NAMALWA (cell line): ENCODE data around the gene TRIM2.
A peak's percentile ranks its signal among the peaks of the same experiment; 100 is the strongest.
"Not testable (repeated sequence)": the region's sequence is repeated elsewhere in the genome, so short reads cannot be mapped to it uniquely, and the experiment has no call there.

Experiments used
- DNase-seq: peaks from one replicate; pipeline ENCODE4 v3.0.0-alpha.2; 2015; ENCODE audit warnings: low spot score

The TRIM2 gene

DNA sequence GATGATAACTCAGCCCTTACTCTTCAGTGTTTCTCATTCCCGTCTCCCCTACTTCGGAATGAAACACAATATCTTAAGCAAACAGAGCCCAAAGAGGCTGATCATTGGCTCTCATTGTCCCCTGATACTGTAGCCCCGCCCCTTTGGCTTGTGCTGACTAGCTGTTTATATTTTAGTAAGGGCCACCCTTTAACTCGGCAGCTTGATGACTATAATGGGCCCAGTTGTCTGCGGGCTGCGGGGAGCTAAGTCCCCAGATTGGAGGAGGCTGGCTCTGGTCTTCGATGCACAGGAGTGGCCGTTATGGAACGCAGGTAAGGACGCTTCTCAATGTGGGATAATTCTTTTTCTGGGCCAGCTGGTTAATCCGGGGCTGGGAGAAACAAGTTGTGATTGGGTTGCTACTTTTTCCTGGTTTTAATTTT is at the start of gene TRIM2:
Gene TRIM2, plus strand, starts transcription at position 197 of the 425 bp plus-strand sequence. Its CDS starts 88 bp downstream, at position 285.
- peak; percentile 37 for DNase-seq

DNA sequence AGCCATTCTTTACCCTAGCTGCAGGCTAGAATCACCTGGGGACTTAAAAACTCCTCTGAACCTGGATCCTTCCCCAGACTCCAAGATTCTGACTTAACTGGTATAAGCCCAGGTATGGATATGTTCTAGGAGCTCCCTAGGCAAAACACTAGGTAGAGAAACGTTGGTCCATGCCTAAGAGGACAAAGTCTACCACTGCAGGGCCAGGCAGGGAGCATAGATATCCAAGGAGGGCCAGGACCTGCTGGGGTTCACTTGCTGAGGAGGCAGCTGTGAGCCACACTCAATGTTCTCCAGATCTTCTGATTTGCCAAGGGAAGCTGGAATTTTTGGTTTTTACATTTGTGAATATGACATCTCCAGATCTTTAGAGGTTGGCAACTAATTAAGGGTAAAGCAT is 48.6 kb upstream of the TRIM2 start:
- no peak for DNase-seq

DNA sequence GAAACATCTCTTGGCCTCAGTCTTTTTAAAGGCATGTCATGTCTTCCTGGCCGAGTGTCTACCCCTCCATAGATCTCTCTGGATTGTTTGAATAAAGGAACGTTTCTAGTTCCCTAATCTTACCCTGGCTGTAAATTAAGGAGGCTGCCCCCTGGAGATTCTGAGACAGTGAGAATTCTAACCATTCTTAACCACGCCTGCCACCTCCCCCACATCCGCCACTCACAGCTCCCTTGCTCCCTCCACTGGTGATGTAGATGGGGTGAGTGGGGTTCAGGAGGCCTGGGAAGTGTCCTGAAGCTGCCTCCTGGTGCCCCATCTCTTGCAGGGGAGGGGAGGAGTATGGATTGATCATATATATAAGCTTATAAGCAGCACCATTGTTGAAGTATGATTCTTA is 48.0 kb upstream of the TRIM2 start:
- DNase-seq, result peak; percentile 61

DNA sequence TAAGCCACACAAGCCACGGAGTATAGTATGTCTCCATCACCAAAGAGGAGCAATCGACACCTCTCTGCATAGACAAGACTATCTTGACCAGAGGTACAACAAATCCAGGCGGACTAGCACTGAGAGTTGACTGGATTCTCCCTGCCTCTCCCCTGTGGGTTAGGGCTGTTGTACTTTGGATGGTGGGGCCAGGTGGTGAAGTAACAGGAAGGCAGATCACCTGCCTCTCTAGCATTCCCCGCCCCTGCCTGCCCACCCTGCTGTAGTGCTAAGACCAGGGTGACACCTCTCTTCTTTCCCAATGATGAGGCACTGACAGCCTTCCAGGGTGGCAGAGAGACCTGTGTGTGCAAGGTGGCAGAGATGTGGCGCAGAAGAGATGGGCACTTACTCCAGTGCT is 47.5 kb upstream of the TRIM2 start:
- DNase-seq, result no peak

DNA sequence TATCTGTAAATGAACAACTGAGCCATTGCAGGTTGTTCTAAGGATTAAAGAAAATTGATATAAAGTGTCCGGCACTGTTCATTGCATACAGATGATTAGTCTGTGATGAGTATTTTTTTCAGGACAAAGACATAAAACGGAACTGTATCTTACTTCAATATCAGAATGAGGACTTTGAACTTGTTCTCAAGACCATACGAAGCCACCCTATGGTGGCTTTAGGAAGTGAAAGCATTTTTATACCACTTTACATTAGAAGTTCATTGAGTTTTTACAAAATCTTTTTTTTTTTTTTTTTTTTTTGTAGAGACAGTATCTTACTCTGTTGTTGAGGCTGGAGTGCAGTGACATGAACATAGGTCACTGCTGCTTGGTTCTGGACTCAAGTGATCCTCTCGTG is 45.2 kb upstream of the TRIM2 start:
- peak; percentile 66 for DNase-seq

DNA sequence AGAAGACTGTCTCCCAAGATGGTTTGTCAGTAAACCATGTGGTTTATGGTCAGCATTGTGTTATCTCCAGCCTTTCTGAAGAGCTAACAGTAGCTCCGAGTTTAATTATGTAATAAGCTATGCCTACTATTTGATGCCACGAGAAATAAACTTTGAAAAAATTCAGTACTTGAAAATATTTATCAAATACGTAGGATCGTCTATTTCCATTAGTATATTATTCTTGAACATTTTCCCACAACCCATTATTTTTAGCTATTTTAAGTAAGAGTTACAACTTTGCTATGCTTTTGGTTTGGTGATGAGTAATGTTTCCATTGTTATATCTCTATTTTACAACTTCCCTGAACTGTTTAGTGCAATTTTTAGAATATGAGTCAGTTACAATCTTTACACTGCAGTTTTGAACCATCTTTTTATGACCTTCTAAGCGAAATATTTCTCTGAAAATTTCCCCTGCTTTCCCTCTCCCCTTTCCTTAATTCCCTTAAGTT is 44.5 kb upstream of the TRIM2 start:
- no peak for DNase-seq

DNA sequence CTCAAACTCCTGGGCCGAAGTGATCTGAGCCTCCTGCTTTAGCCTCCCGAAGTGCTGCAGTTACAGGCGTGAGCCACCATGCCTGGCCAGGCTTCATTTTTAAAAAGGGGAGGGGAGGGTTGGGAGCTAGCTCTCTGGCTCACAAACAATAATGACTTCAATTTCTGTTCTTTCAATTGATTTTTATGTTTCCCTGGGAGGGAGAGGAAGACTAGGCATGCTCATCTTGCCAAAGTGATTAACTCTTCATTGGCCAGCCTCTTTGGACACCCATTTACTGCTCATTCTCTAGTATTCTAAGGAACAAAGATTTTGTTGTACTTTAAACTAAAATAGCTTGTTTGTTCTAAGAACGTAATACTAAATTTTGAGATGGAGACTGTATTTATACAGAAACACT is 43.4 kb upstream of the TRIM2 start:
- DNase-seq, result no peak

DNA sequence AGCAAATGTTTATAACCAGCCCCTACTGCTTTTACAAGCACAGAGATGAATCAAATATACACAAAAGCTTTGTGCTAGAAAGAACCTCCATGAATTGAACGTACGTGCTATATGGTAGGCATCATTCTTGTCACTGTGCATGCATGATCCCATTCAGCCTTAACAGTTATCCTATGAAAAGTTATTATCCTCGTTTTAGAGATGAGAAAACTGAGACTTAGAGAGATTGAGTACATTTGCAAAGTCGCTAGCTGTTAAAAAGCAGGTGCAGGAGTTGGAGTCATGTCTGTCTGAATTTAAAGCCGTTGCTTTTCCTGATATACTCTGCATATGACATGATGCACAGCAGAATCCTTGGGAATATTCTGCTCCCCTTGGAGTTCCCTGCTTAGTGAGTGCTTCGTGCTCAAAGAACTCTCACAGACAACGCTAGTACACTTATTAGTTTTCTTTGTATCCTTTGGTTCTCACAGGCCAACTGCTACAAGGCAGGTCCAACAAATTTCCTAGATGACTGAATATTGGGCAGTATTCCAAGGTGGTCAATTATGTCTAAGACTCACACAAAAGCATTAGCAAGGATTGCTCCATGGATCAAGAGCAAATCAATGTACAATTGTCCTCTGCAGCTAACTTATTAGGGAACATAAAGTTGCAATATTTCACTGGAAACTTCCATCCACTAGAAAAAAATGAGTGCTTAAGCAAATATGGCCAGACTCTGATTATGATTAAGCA is 42.8 kb upstream of the TRIM2 start:
- no peak for DNase-seq

DNA sequence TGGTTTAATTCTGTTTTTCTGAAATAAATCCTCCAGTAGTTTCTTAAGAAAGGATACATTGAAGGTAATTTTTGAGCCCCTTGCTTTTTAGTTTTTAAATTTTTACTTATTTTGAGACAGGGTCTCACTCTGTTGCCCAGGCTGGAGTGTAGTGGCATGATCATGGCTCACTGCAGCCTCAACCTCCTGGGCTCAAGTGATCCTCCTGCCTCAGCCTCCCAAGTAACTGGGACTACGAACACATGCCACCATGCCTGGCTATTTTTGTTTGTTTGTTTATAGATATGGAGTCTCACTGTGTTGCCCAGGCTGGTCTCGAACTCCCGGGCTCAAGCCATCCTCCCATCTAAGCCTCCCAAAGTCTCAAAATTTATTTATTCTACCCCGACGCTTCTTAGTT is 39.0 kb upstream of the TRIM2 start:
- not testable (repeated sequence) for DNase-seq

DNA sequence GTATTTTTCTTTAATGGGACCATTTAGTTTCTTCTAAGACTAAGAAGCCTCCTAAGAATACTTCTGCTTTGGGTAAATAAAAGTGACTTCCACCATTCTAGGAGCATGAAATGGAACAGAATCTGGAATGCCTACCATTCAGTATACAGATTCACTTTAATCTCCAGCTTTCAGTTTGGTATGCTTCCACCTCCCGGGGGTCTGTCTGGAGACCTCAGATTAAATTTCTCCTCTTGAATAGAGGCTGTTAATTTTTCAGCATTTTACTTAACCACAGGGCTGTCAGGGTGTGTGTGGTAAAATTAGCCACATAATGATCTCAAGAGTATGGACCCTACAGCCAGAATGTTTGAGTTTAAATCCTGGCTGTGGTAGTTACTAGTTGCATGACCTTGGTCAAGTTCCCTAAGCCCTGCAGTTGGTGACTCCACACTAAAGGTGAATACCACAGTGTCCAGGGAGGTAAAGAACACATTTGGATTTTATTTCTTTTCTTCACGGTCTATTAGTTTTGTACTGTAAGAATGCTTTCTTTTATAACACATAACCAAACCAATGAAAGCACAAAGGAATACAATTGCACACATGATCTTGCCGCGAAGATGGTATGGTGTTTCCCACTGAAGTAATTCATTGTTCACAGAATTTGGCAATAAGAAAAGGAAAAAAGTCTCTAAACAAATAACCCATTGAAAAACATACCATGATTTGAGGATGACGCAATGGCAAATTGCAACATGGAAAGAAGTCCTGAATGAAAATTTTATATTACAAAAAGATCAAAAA is 37.3 kb upstream of the TRIM2 start:
- no peak for DNase-seq

DNA sequence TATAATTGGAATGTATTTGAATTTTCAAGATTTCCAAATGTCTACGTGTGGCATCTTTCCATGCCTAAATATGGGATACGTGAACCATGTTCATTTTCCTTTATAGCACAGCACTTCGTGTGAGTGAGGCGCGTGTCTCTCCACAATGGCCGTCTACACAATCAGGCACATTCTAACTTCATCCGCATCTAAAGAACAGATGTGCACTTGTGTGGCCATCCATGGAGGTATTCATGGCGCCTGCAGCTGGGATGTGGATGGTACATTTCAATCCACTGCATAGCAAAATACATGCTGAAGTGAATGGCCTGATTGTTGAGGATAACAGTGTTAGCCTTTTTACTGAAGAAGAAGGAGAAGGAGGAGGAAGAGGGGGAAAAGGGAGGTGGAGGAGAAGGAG is 34.5 kb upstream of the TRIM2 start:
- DNase-seq, result no peak

DNA sequence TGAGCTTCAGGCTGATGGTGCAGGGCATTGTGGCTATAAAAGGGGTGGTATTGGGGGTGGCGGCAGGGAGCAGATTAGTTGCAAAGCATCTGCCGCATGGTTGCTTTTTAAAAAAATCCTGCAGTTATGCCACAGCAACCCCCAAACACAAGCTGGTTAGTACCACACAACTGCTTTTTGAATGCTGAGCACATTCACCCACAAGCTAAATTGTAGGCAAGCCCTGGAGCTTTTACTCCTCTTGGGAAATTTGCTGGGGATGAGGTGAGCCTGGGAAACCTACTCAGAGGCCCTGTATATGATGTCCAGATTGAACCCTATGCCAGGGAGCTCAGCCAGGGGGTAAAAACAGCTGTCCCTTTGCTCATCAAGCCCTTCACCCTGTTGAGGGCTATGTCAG is 33.8 kb upstream of the TRIM2 start:
- no peak for DNase-seq

DNA sequence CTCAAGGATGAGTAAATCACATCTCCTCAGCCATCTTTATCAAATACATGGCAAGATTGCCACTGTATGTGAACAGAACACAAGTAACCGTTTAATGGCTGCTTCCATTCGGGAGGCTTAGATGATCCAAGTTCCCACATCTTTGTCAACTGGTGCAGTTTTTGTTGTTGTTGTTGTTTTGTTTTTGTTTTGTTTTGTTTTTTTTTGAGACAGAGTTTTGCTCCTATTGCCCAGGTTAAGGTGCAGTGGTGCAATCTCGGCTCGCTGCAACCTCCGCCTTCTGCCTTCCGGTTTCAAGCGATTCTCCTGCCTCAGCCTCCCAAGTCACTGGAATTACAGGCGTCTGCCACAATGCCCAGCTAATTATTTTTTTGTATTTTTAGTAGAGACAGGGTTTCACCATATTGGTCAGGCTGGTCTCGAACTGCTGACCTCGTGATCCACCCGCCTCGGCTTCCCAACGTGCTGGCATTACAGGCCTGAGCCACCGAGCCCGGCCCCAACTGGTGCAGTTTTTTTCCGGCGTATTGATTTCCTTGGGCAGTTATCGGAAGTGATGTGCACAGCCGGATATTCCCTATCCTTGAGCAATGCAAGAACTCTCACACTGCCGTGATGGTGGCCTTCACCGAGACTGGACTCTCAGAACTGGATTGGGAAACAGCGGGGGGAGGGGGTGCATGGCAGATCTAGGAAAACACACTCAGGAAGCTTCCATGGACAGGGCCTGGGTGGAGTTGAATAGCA is 29.2 kb upstream of the TRIM2 start:
- DNase-seq, result no peak

DNA sequence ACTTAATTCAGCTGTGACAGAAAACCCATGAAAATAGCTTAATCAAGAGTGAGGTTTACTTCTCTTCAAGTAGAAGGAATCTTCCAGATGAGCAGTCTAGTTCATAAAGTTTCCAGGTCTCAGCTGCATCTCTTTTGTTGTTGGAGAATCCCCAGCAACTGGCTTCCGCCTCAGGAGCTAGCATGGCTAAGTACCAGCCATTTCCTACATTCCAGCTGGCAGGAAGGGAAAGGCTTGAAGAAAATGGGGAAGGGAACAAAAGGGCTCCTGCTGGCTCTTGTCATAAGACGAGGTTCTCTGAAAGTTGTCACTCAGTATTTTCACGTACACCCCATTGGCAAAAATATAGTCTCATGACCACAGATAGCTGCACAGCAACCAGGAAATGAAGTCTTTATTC is 27.3 kb upstream of the TRIM2 start:
- no peak for DNase-seq

DNA sequence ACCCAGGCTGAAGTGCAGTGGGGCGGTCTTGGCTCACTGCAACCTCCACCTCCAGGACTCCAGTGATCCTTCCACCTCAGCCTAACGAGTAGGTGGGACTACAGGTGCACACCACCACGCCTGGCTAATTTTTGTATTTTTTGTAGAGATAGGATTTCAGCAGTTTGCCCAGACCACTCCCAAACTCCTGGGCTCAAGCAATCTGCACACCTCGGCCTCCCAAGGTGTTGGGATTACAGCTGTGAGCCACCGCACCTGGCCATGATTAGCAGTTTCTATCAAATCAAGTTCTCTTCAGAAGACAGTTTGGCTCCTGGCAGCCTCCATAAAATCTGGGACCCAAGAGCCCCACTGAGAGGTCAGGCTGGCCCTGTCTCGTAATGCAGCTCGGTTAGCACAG is 26.4 kb upstream of the TRIM2 start:
- no peak for DNase-seq

DNA sequence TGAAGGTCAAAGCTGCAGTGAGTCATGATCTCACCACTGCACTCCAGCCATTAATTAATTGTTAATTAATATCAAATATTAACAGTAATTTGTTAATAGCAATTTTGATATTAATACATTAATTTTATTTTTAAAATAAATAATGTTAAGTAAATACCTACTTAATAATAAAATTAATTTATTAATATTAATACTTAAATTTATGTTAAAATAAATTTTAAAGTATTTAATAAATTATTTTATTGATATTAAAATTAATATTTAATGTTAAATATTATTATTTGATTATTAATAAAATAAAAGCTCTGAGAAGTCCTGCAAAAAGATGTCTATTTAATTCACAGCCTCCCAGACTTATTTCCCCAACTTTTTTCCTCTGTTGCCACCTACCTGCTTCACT is 25.1 kb upstream of the TRIM2 start:
- no peak for DNase-seq

DNA sequence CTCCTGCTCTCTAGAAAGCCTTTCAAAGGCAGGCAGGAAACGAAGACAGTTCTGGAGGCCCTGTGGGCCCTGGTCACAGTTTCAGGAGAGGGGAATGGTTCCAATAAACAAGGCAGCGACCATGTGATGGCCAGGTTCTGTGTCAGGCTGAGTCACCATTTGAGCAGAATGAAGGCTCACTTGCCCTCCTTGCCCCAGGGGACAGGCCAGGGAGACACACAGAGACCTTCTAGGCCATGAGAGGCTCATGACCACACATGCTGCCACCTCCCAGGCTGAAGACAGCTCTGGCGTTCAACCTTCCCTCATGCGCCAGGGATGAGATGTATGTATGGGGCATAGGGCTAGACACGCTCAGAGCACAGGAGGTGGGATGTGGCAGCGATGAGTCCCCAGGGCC is 22.9 kb upstream of the TRIM2 start:
- no peak for DNase-seq

DNA sequence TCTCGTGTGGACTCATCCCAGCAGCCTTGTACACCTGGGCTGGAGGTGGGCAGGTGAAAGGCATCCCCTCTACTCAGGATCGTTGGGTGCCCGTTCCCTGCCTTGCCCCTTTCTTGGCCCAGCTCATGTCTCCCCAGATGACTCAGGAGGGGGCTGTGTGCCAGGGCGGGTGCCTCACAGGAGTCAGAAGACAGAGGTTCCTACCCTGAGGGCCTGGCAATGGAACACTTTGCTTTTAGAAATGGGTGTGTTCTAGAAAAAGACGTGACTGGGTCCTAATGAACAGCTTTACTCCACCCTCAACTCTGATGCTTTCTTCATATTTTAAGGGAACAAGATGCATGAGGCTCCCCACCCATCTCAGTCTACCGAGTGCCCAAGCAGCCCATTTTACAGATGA is 22.5 kb upstream of the TRIM2 start:
- no peak for DNase-seq

DNA sequence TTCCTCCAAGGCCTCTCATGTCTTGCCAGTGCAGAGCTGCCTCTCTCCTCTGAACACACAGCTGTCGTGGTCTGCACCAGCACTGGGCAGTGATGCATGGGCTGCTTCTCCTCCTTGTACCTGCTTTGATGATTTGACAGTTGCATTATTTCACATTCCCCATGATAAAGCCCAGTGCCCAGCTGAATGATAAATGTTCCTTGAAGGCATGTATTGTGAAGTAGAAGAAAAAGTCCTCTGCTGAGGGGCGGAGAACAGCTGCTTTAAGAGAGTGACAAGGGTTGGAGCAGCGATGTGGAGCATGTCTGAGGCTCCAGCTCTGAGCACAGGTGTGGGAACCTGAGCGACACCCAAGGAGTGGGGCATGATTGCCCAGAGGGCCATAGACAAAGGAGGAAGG is 21.1 kb upstream of the TRIM2 start:
- DNase-seq, result no peak

DNA sequence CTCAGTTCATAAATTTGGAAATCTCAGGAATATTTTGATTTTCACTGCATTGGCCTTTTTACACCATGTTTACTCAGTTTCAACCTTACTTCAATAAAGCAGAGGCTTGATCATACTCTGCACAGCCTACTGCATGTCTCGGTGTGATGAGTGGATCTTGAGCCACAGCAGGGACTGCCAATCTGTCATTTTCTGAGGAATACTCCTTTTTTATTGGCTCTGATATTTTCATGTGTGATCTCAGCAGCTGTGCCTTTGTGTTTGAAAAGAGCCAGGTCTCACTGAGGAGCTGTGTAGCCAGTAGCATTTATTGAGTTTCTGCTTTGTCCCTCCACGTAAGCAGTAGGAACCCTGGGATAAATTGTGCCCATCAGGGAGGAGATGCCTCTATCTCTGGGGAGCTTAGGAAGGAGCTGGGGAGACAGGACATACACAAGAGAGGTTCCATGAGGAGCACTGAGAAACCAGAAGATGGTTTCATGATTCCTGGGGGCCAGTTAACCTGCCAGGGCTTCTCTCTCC is 18.9 kb upstream of the TRIM2 start:
- no peak for DNase-seq

DNA sequence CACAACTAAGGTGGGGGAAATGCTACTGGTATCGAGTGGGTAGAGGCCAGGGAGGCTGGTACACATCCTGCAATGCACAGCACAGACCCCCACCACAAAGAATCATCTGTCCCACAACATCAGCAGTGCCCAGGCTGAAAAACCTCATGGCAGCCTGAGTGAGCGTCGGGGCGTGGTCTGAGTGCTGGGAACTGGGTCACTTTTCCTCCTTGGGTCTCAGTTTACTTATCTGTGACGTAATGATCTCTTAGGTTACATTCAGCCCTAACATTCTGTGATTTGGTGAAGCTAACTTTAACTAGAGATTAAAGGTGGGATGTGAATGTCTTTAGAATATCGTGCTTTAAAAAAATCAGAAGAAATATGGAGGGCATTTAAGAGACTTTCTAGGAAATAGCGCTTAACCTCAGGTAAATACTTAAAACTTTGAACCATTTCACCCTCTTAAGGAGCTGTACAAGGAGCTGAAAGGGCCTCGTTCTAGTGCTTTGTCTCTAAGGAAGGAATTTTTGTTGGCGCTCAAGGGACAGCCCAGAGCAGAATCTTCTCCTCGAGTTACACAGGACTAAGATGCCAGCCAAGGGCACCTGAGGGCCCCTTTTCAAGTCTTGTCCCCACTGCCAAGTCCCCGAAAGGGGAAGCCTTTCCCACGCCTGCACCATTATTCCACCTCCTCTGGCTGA is 18.1 kb upstream of the TRIM2 start:
- DNase-seq, result no peak
